PFSK-1 (cell line): ENCODE measurements around the gene CATSPERB.

ENCODE experiments used
- REST ChIP-seq, 2 experiments: IDR thresholded peaks; 2 replicates each; pipeline versions ENCODE4 v1.6.1 to v1.8.0; 2011 to 2012; ENCODE audit warnings: low read depth in 2 of 2, low read length in 2 of 2, control low read depth in 1 of 2, inconsistent platforms in 1 of 2, mild to moderate bottlenecking in 1 of 2, moderate library complexity in 1 of 2; ENCODE audit not compliant: insufficient read depth in 1 of 2
- SIN3A ChIP-seq: IDR thresholded peaks from 2 replicates; pipeline ENCODE4 v1.6.1; 2012; ENCODE audit warnings: mild to moderate bottlenecking, low read length, moderate library complexity, borderline replicate concordance; ENCODE audit not compliant: insufficient read depth
- TAF1 ChIP-seq: IDR thresholded peaks from 2 replicates; pipeline ENCODE4 v1.6.1; 2012; ENCODE audit warnings: low read length, control low read depth, borderline replicate concordance; ENCODE audit not compliant: insufficient read depth

- TF ChIP-seq TAF1: no peak
- TF ChIP-seq SIN3A: no peak
- TF ChIP-seq REST (IDR thresholded peaks at IDR 0.05; ENCODE audit: insufficient read depth in 1 of 2, low read depth in 2 of 2, low read length in 2 of 2): no peak
Observed at GRCh38 chr14:91607322-91608047, 124.4 kb downstream of the CATSPERB start.
